HCEC 1CT (cell line): ENCODE results near the gene NMB.

ENCODE experiments used
- DNase-seq: peaks from one replicate; pipeline ENCODE4 v3.0.0-alpha.2; 2017

The NMB gene

GRCh38 chr15:84609818-84610525 lies 48.0 kb downstream of the NMB start:
- no peak for DNase-seq

- DNase-seq: no peak
Measured at GRCh38 chr15:84608707-84609284, 49.2 kb downstream of the NMB start.

DNA sequence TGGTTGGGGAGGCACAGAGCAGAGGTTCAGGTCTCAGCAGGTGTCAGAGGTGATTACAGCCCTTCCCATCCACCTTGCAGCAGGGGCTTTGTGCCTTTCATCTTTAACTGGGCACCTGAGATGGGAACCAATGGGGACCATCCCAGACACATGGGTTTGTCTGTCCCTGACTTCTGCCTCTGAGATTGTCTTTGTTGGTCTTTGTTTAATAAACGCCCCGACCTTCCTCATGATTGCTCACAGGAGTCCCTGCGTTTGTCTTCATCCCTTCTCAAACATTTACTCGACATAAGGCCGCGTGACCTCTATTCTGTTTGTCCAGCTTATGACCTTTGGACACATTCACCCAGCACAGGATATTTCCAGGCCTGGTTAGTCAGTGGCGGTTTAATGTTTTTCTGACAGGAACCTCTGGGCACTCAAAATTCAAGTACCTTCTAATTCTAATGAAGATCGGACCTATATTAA lies 51.3 kb downstream of the NMB start:
- DNase-seq: no peak

DNA sequence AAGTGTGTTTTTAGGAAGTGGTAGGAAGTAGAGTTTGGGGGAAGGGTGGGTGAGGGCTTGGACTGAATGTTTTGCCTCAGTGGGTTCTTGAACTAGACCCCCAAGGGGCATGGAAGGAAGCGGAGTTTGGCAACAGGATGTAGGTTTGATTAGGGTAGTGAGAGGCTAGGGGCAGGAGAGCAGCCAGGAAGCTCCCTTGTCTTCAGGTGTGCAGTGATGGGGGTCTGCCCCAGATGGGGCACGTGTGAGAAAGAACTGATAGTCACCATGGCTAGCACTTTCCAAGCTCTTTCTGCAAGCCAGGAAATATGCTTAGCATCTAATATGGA lies 52.5 kb downstream of the NMB start:
- no peak for DNase-seq
